GM23338 (cell line): ENCODE measurements around the gene CDC6. TPM values are rescaled to one million over a fixed set of nuclear protein-coding genes. Genes with fewer than 3 reads are reported as not detected.

Source experiments
- ATAC-seq: fragments of 200-7000 bp; cut with Tn5 transposase; 3 replicates; pipeline ENCODE4 v1.9.1; 2020
- DNase-seq: peaks from one replicate; pipeline ENCODE4 v3.0.0-alpha.2; 2015; ENCODE audit warnings: low spot score
- H2AFZ ChIP-seq: fragments of 200-600 bp; sonication (generic); 2 replicates; pipeline ENCODE4 v1.8.0; 2016; ENCODE audit warnings: antibody characterized with exemption, mild to moderate bottlenecking, moderate library complexity
- H3F3A ChIP-seq: fragments of 200-600 bp; sonication (generic); replicated peaks from 2 replicates; pipeline ENCODE4 v1.8.0; 2017; ENCODE audit warnings: antibody characterized with exemption, mixed run types, low read depth
- H3K27ac ChIP-seq: fragments of 200-600 bp; sonication (generic); 2 replicates; pipeline ENCODE4 v1.6.1; 2016; ENCODE audit warnings: low read depth
- H3K27me3 ChIP-seq: fragments of 200-600 bp; sonication (generic); 2 replicates; pipeline ENCODE4 v1.8.0; 2016; ENCODE audit warnings: mild to moderate bottlenecking, mixed run types, moderate library complexity; ENCODE audit not compliant: insufficient read depth
- H3K36me3 ChIP-seq: fragments of 200-600 bp; sonication (generic); 2 replicates; pipeline ENCODE4 v1.8.0; 2016; ENCODE audit warnings: mild to moderate bottlenecking; ENCODE audit not compliant: insufficient read depth
- H3K4me1 ChIP-seq: fragments of 200-600 bp; sonication (generic); 2 replicates; pipeline ENCODE4 v1.8.0; 2016; ENCODE audit warnings: mild to moderate bottlenecking, moderate library complexity; ENCODE audit not compliant: insufficient read depth
- H3K4me2 ChIP-seq: fragments of 200-600 bp; sonication (generic); 2 replicates; pipeline ENCODE4 v1.7.1; 2017; ENCODE audit warnings: mixed run types
- H3K4me3 ChIP-seq: fragments of 200-600 bp; sonication (generic); 2 replicates; pipeline ENCODE4 v1.6.1; 2016; ENCODE audit warnings: mixed run types
- H3K79me2 ChIP-seq: fragments of 200-600 bp; sonication (generic); replicated peaks from 2 replicates; pipeline ENCODE4 v1.8.0; 2017; ENCODE audit warnings: mild to moderate bottlenecking; ENCODE audit not compliant: insufficient read depth
- H3K9me2 ChIP-seq: fragments of 200-600 bp; sonication (generic); 2 replicates; pipeline ENCODE4 v1.8.0; 2017; ENCODE audit not compliant: insufficient read depth
- H4K20me1 ChIP-seq: fragments of 200-600 bp; sonication (generic); replicated peaks from 2 replicates; pipeline ENCODE4 v1.8.0; 2017; ENCODE audit warnings: mild to moderate bottlenecking; ENCODE audit not compliant: insufficient read depth
- H3K27ac Mint-ChIP-seq: 2 replicates; pipeline ENCODE4 v1.8.0; 2020; ENCODE audit warnings: inconsistent platforms, mild to moderate bottlenecking, moderate library complexity, mixed read lengths
- H3K27me3 Mint-ChIP-seq: 3 replicates; pipeline ENCODE4 v1.8.0; 2022; ENCODE audit warnings: low read depth, mild to moderate bottlenecking, moderate library complexity, mixed read lengths, inconsistent platforms; ENCODE audit not compliant: insufficient read depth, poor library complexity
- H3K36me3 Mint-ChIP-seq: 3 replicates; pipeline ENCODE4 v1.8.0; 2021; ENCODE audit warnings: low read depth, mild to moderate bottlenecking, inconsistent platforms, moderate library complexity, mixed read lengths
- H3K4me1 Mint-ChIP-seq: 3 replicates; pipeline ENCODE4 v1.8.0; 2020; ENCODE audit warnings: mild to moderate bottlenecking, inconsistent platforms, mixed read lengths
- H3K4me3 Mint-ChIP-seq: 3 replicates; pipeline ENCODE4 v1.8.0; 2021; ENCODE audit warnings: moderate library complexity, mild to moderate bottlenecking, inconsistent platforms, mixed read lengths
- H3K9me3 Mint-ChIP-seq: 3 replicates; pipeline ENCODE4 v1.8.0; 2020; ENCODE audit warnings: moderate library complexity, mild to moderate bottlenecking, inconsistent platforms, mixed read lengths
- CREB1 ChIP-seq: fragments of 250-450 bp; sonication (Bioruptor Pico); IDR thresholded peaks from 2 replicates; pipeline ENCODE4 v1.5.0; 2020; ENCODE audit warnings: low read depth, mild to moderate bottlenecking, moderate library complexity
- JUNB ChIP-seq: IDR thresholded peaks from one replicate; pipeline ENCODE4 v1.6.1; 2016; ENCODE audit warnings: antibody characterized with exemption; ENCODE audit not compliant: unreplicated experiment
- POLR2AphosphoS5 ChIP-seq: IDR thresholded peaks from 2 replicates; pipeline ENCODE4 v1.6.1; 2016; ENCODE audit warnings: antibody characterized with exemption, low read depth
- ZNF114 ChIP-seq: fragments of 250-450 bp; sonication (Bioruptor Pico); IDR thresholded peaks from 2 replicates; pipeline ENCODE4 v1.5.0; 2020; ENCODE audit warnings: mild to moderate bottlenecking, moderate library complexity
- ZNF331 ChIP-seq: fragments of 250-450 bp; sonication (Bioruptor Pico); IDR thresholded peaks from 2 replicates; pipeline ENCODE4 v1.5.0; 2020; ENCODE audit warnings: low read depth, mild to moderate bottlenecking, moderate library complexity
- ZNF462 ChIP-seq: fragments of 250-450 bp; sonication (Bioruptor Pico); IDR thresholded peaks from 2 replicates; pipeline ENCODE4 v1.5.0; 2020; ENCODE audit warnings: mild to moderate bottlenecking, moderate library complexity
- polyA plus RNA-seq: library from polyadenylated mRNA; unstranded; fragments of >200 nt; fragmentation: Nextera tagmentation; extraction: Ambion mirVana; gene quantifications from 2 replicates; pipeline ENCODE4 v1.2.1, GENCODE V29; 2016
- total RNA-seq: library from RNA; depleted of rRNA; stranded (reverse); fragments of >200 nt; shearing (Covaris generic); gene quantifications from 2 replicates; pipeline ENCODE4 v1.2.3, GENCODE V29; 2014
- TF ChIP-seq, protein P1 (sequence below): IDR thresholded peaks from one replicate; pipeline ENCODE4 v1.6.1; 2018; ENCODE audit warnings: antibody characterized with exemption; ENCODE audit not compliant: unreplicated experiment

CDC6 gene
- total and polyA plus RNA-seq, 2 experiments from 2014 or later = 46.2 to 79.9 TPM

DNA sequence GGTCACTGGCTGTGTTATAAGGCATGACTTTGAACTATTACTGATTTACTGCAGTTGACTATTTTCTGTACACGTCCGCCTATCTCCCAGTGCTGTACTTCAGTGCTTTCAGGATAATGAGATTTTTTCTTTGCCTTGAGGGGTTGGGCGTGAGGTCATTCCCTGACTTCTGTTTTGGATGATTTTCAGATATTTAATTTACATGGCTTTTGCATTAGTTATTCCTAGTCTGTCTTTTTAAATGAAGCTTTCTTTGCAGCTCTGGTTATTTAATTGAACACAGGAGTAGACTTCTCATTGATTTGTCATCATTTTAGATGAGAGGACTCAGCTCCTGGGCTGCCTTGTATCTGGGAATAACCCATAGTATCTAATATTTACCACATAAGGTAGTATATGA lies 44.9 kb upstream of the CDC6 start (continued):
- TF ChIP-seq ZNF462 = no peak

GRCh38 chr17:40243761-40244160 lies 43.9 kb upstream of the CDC6 start:
- no peak overlapping the region for H2AFZ ChIP-seq
- no peaks in the 10 kb centered on the region for H3K27me3 Mint-ChIP-seq
- H3K9me2 ChIP-seq = no peaks in the 10 kb centered on the region
- H3K36me3 ChIP-seq = no peaks in the 10 kb centered on the region
- no peaks in the 10 kb centered on the region for H3K27me3 ChIP-seq
- no peak overlapping the region for H3K4me3 ChIP-seq
- no peaks in the 10 kb centered on the region for H3K4me1 Mint-ChIP-seq
- no peaks in the 10 kb centered on the region for H3K36me3 Mint-ChIP-seq
- DNase-seq = no peak
- H3F3A ChIP-seq = peaks cover 14% of the 10 kb centered on the region; the same call in 1 of the 2 replicates
- H3K79me2 ChIP-seq = peaks cover 75% of the 10 kb centered on the region
- no peak overlapping the region for H3K27ac ChIP-seq
- H3K27ac Mint-ChIP-seq = no peak overlapping the region
- peaks cover 27% of the 10 kb centered on the region for H4K20me1 ChIP-seq
- H3K9me3 Mint-ChIP-seq = no peaks in the 10 kb centered on the region
- no peaks in the 10 kb centered on the region for H3K4me1 ChIP-seq
- H3K4me3 Mint-ChIP-seq = no peak overlapping the region
- no peak for ATAC-seq
- H3K4me2 ChIP-seq = no peak overlapping the region
- TF ChIP-seq JUNB (no peak), ZNF114 (CRISPR knock-in tag) (no peak), POLR2AphosphoS5 (no peak), ZNF462 (no peak), CREB1 (CRISPR knock-in tag) (no peak), ZNF331 (CRISPR knock-in tag) (no peak)
- TF ChIP-seq, protein P1, sequence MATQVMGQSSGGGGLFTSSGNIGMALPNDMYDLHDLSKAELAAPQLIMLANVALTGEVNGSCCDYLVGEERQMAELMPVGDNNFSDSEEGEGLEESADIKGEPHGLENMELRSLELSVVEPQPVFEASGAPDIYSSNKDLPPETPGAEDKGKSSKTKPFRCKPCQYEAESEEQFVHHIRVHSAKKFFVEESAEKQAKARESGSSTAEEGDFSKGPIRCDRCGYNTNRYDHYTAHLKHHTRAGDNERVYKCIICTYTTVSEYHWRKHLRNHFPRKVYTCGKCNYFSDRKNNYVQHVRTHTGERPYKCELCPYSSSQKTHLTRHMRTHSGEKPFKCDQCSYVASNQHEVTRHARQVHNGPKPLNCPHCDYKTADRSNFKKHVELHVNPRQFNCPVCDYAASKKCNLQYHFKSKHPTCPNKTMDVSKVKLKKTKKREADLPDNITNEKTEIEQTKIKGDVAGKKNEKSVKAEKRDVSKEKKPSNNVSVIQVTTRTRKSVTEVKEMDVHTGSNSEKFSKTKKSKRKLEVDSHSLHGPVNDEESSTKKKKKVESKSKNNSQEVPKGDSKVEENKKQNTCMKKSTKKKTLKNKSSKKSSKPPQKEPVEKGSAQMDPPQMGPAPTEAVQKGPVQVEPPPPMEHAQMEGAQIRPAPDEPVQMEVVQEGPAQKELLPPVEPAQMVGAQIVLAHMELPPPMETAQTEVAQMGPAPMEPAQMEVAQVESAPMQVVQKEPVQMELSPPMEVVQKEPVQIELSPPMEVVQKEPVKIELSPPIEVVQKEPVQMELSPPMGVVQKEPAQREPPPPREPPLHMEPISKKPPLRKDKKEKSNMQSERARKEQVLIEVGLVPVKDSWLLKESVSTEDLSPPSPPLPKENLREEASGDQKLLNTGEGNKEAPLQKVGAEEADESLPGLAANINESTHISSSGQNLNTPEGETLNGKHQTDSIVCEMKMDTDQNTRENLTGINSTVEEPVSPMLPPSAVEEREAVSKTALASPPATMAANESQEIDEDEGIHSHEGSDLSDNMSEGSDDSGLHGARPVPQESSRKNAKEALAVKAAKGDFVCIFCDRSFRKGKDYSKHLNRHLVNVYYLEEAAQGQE = no peak
